HepG2 (cell line): ENCODE results near the gene ACER2. TPM values are rescaled to one million over a fixed set of nuclear protein-coding genes. Genes with fewer than 3 reads are reported as not detected.

Experiments
- ATAC-seq: fragments of 200-7000 bp; cut with Tn5 transposase; 3 replicates; pipeline ENCODE4 v1.9.1; 2020; ENCODE audit warnings: mild to moderate bottlenecking, moderate library complexity
- BruUV-seq: library from RNA; stranded (reverse); fragments of 400-500 nt; replicated peaks from 2 replicates; lab custom pipeline; 2021; lab: Mats Ljungman, UMichigan
- CTCF ChIA-PET: fragments of 300-600 bp; formaldehyde crosslinking; extraction: SDS; loops from one replicate; lab custom pipeline; 2021; ENCODE audit warnings: low total read pairs, inconsistent platforms, low intra/inter-chr PET ratio; lab: Yijun Ruan, JAX
- POLR2A ChIA-PET: fragments of 350-600 bp; sonication (Branson Sonifier 250); formaldehyde crosslinking; loops from one replicate; lab custom pipeline; 2020; ENCODE audit warnings: antibody characterized with exemption, inconsistent platforms; lab: Yijun Ruan, JAX
- DNase-seq: peaks from one replicate; pipeline ENCODE4 v3.0.0-alpha.2; 2015; ENCODE audit warnings: low spot score
- FAIRE-seq: peaks from 3 replicates; lab custom pipeline; 2011; peaks lifted over from hg19 to GRCh38; lab: Jason Lieb, UNC
- H2AFZ ChIP-seq: one replicate; pipeline ENCODE4 v1.6.1; 2011; ENCODE audit warnings: low read length, inconsistent platforms
- H3K27ac ChIP-seq: fragments of 300-600 bp; 3 replicates; pipeline ENCODE4 v1.8.0; 2011; ENCODE audit warnings: mixed run types, mild to moderate bottlenecking, mixed read lengths, low read length, inconsistent platforms; ENCODE audit not compliant: insufficient read depth; ENCODE audit errors: extremely low read length
- H3K27me3 ChIP-seq, 2 experiments: fragments of 200-600 bp in 1 of 2; 2 replicates in 1 of 2; 3 replicates in 1 of 2; pipeline versions ENCODE4 v1.6.0 to v1.8.0; 2011; ENCODE audit warnings: low read length in 2 of 2, mild to moderate bottlenecking in 2 of 2, moderate library complexity in 2 of 2, inconsistent platforms in 1 of 2; ENCODE audit not compliant: insufficient read depth in 2 of 2, control insufficient read depth in 1 of 2
- H3K36me3 ChIP-seq, 2 experiments: fragments of 200-600 bp in 1 of 2; replicated peaks in 1 of 2; 2 replicates in 1 of 2; 3 replicates in 1 of 2; pipeline versions ENCODE4 v1.5.1 to v1.8.0; 2011; ENCODE audit warnings: low read length in 2 of 2, inconsistent platforms in 1 of 2; ENCODE audit not compliant: insufficient read depth in 2 of 2, control insufficient read depth in 1 of 2
- H3K4me1 ChIP-seq: 2 replicates; pipeline ENCODE4 v1.5.1; 2012; ENCODE audit warnings: low read length, inconsistent platforms; ENCODE audit not compliant: insufficient read depth
- H3K4me2 ChIP-seq: 2 replicates; pipeline ENCODE4 v1.6.0; 2011; ENCODE audit warnings: low read depth, low read length, inconsistent platforms
- H3K4me3 ChIP-seq, 3 experiments: fragments of 200-600 bp in 1 of 3; sonication (generic), shearing (Covaris generic) in 1 of 3; replicated peaks in 1 of 3; 2 replicates each; pipeline ENCODE4 v1.5.1; 2011 to 2016; ENCODE audit warnings: low read length in 3 of 3, inconsistent platforms in 2 of 3, low read depth in 2 of 3, mild to moderate bottlenecking in 2 of 3, control low read depth in 1 of 3, mixed read lengths in 1 of 3; ENCODE audit not compliant: insufficient read depth in 1 of 3
- H3K79me2 ChIP-seq: one replicate; pipeline ENCODE4 v1.6.1; 2011; ENCODE audit warnings: low read length, inconsistent platforms; ENCODE audit not compliant: insufficient read depth
- H3K9ac ChIP-seq: 2 replicates; pipeline ENCODE4 v1.6.0; 2011; ENCODE audit warnings: mild to moderate bottlenecking, low read depth, low read length, inconsistent platforms; ENCODE audit not compliant: insufficient read depth
- H3K9me3 ChIP-seq: 2 replicates; pipeline ENCODE4 v1.5.1; 2012; ENCODE audit warnings: mild to moderate bottlenecking, low read length
- H4K20me1 ChIP-seq: 2 replicates; pipeline ENCODE4 v1.6.0; 2011; ENCODE audit warnings: inconsistent platforms, mild to moderate bottlenecking, low read length, moderate library complexity; ENCODE audit not compliant: insufficient read depth
- ATF6 ChIP-seq: sonication (generic); formaldehyde crosslinking; conservative IDR thresholded peaks from 2 replicates; pipeline ENCODE4 v1.4.0; 2020; ENCODE audit warnings: missing genetic modification reagents
- BRCA1 ChIP-seq: sonication (generic); formaldehyde crosslinking; IDR thresholded peaks from 2 replicates; pipeline ENCODE4 v1.4.0; 2020; ENCODE audit warnings: missing genetic modification reagents
- GTF3A ChIP-seq: sonication (generic); formaldehyde crosslinking; conservative IDR thresholded peaks from 2 replicates; pipeline ENCODE4 v1.4.0; 2020; ENCODE audit warnings: mild to moderate bottlenecking, missing genetic modification reagents
- HNRNPH1 ChIP-seq: fragments of 200-400 bp; formaldehyde crosslinking; optimal IDR thresholded peaks from 2 replicates; pipeline ENCODE3; 2017; ENCODE audit warnings: mild to moderate bottlenecking, low read depth, low read length
- KAT7 ChIP-seq: IDR thresholded peaks from 2 replicates; pipeline ENCODE4 v1.6.1; 2018; ENCODE audit warnings: borderline replicate concordance, missing compliant biosample characterization
- NRL ChIP-seq: sonication (generic); formaldehyde crosslinking; IDR thresholded peaks from 2 replicates; pipeline ENCODE4 v1.5.0; 2020; ENCODE audit warnings: missing genetic modification reagents, mild to moderate bottlenecking, moderate library complexity, borderline replicate concordance
- SNAI1 ChIP-seq: sonication (generic); formaldehyde crosslinking; IDR thresholded peaks from 2 replicates; pipeline ENCODE4 v1.5.0; 2020; ENCODE audit warnings: mild to moderate bottlenecking, missing genetic modification reagents, borderline replicate concordance
- ZSCAN30 ChIP-seq: sonication (generic); formaldehyde crosslinking; IDR thresholded peaks from 2 replicates; pipeline ENCODE4 v1.5.0; 2020; ENCODE audit warnings: mild to moderate bottlenecking, missing genetic modification reagents
- WGBS: methylation state at CpG from one replicate; pipeline ENCODE4 v1.1.6; 2017; ENCODE audit warnings: low lambda C conversion rate; 5-methylcytosine and 5-hydroxymethylcytosine counted together
- in situ Hi-C: cut with HindIII; loops from 2 replicates; pipeline ENCODE4 v1.10.0; 2017; ENCODE audit warnings: low pct_unique_long_range_greater_than_20kb; ENCODE audit not compliant: extremely low pct_ligation_motif_present
- intact Hi-C: fragments of 100-400 bp; cut with micrococcal nuclease; formaldehyde crosslinking; loops from one replicate; pipeline ENCODE4 v1.10.0; 2022; ENCODE audit not compliant: unreplicated experiment
- polyA plus RNA-seq, 8 experiments: library from polyadenylated mRNA; depleted of rRNA in 3 of 8; stranded (reverse) in 7 of 8; unstranded in 1 of 8; fragments of >200 nt; fragmentation: Illumina TruSeq in 4 of 8; extraction: Trizol in 4 of 8; gene quantifications; 2 replicates each; pipeline versions ENCODE4 v1.2.1 to v1.2.3, GENCODE V29; 2011 to 2016; ENCODE audit warnings: low read depth in 4 of 8, missing spikeins in 1 of 8, mixed read lengths in 1 of 8; ENCODE audit not compliant: insufficient read depth in 1 of 8
- total RNA-seq, 5 experiments: library from RNA; depleted of rRNA; stranded (reverse); fragments of >200 nt; fragmentation: Illumina TruSeq; extraction: Trizol; gene quantifications; 2 replicates each; pipeline ENCODE4 v1.2.3, GENCODE V29; 2016; ENCODE audit warnings: low read depth in 1 of 5
- TF ChIP-seq, protein P1 (sequence below): fragments of 450-650 bp; IDR thresholded peaks from 2 replicates; pipeline ENCODE4 v1.6.1; 2017; ENCODE audit warnings: mild to moderate bottlenecking

The ACER2 gene
- total and polyA plus RNA-seq, 2 of the 13 experiments (the other 11 are each of a cell fraction or from before 2014, with no cell fraction given): 1.9 to 3.4 TPM

DNA sequence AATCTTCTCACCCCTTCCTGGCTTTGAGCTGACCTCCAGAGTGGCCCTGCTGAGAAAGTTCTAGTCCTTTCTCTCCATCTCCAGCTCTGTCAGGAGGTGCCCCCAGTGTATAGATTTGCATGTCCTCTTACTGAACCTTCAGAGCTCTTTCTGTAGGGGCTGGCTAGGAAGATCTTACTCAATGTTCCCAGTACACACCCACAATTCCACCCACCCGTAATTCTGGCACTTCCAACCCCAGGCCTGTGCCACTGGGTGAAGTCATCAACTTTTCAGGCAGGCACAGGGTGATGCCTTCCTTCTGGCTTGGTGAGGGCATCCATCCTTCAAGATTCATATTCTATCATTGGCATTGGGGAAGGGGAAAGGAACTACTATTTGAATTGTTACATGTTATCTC is 75.9 kb downstream of the ACER2 start:
- no peak for DNase-seq
- no TSS peak for BruUV-seq
- no peak overlapping the region for H3K4me2 ChIP-seq
- H3K9me3 ChIP-seq: no peaks in the 10 kb centered on the region
- TF ChIP-seq BRCA1 (CRISPR knock-in tag) (no peak), SNAI1 (CRISPR knock-in tag) (no peak), GTF3A (CRISPR knock-in tag) (no peak), ATF6 (CRISPR knock-in tag) (no peak), ZSCAN30 (no peak), HNRNPH1 (no peak), NRL (CRISPR knock-in tag) (no peak), KAT7 (no peak)
- TF ChIP-seq, protein P1, sequence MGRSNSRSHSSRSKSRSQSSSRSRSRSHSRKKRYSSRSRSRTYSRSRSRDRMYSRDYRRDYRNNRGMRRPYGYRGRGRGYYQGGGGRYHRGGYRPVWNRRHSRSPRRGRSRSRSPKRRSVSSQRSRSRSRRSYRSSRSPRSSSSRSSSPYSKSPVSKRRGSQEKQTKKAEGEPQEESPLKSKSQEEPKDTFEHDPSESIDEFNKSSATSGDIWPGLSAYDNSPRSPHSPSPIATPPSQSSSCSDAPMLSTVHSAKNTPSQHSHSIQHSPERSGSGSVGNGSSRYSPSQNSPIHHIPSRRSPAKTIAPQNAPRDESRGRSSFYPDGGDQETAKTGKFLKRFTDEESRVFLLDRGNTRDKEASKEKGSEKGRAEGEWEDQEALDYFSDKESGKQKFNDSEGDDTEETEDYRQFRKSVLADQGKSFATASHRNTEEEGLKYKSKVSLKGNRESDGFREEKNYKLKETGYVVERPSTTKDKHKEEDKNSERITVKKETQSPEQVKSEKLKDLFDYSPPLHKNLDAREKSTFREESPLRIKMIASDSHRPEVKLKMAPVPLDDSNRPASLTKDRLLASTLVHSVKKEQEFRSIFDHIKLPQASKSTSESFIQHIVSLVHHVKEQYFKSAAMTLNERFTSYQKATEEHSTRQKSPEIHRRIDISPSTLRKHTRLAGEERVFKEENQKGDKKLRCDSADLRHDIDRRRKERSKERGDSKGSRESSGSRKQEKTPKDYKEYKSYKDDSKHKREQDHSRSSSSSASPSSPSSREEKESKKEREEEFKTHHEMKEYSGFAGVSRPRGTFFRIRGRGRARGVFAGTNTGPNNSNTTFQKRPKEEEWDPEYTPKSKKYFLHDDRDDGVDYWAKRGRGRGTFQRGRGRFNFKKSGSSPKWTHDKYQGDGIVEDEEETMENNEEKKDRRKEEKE: no peak
- H4K20me1 ChIP-seq: no peaks in the 10 kb centered on the region
- no peaks in the 10 kb centered on the region for H3K4me1 ChIP-seq
- intact Hi-C loops (no loop called here), in situ Hi-C loops (loop anchor here (10.0 to 25.0 kb wide), 2 partner anchors 440 to 1628 kb away; no protein-coding TSS in a partner anchor)
- no peaks in the 10 kb centered on the region for H3K36me3 ChIP-seq
- no peaks in the 10 kb centered on the region for H3K79me2 ChIP-seq
- H2AFZ ChIP-seq: no peak overlapping the region
- WGBS: 0% methylated on average over 1 of the region's 1 CpG
- H3K4me3 ChIP-seq: no peak overlapping the region
- H3K27ac ChIP-seq: no peak overlapping the region
- no peak overlapping the region for H3K9ac ChIP-seq
- no peak for ATAC-seq
- CTCF ChIA-PET: no interaction called here
- no peak for FAIRE-seq
- POLR2A ChIA-PET: no interaction called here
- H3K27me3 ChIP-seq: no peaks in the 10 kb centered on the region
